Naive thymus-derived CD4-positive, alpha-beta T cell (primary cell): ENCODE measurements around the gene FOLR1. TPM values are rescaled to one million over a fixed set of nuclear protein-coding genes. Genes with fewer than 3 reads are reported as not detected.
"Not testable (repeated sequence)": the region's sequence is repeated elsewhere in the genome, so short reads cannot be mapped to it uniquely, and the experiment has no call there.

Experiments
- ATAC-seq: fragments of 150-1000 bp; cut with Tn5 transposase; 2 replicates; pipeline ENCODE4 v1.10.0; 2021; ENCODE audit warnings: mild to moderate bottlenecking, moderate library complexity
- CTCF ChIA-PET: fragments of 350-600 bp; sonication (Branson Sonifier 250); formaldehyde crosslinking; loops from one replicate; lab custom pipeline; 2021; ENCODE audit warnings: antibody characterized with exemption; lab: Charles Lee
- POLR2A ChIA-PET: fragments of 350-600 bp; sonication (Branson Sonifier 250); formaldehyde crosslinking; loops from one replicate; lab custom pipeline; 2021; ENCODE audit warnings: antibody characterized with exemption, inconsistent platforms; lab: Charles Lee
- DNase-seq, 9 donors: peaks; one replicate each; pipeline versions ENCODE4 v3.0.0 to v3.0.0-alpha.2; 2020 to 2022; ENCODE audit warnings: mixed read lengths in 1 of 9
- H3K27ac ChIP-seq: one replicate; pipeline ENCODE4 v1.7.0; 2013; ENCODE audit warnings: mild to moderate bottlenecking, low read depth, low read length, moderate library complexity
- H3K27me3 ChIP-seq, 2 donors: one replicate each; pipeline ENCODE4 v1.7.0; 2013; ENCODE audit warnings: low read length in 2 of 2, mild to moderate bottlenecking in 2 of 2, moderate library complexity in 2 of 2; ENCODE audit not compliant: control insufficient read depth in 2 of 2, insufficient read depth in 2 of 2
- H3K36me3 ChIP-seq, 3 experiments: 1 replicate in 2 of 3; 2 replicates in 1 of 3; pipeline ENCODE4 v1.7.0; 2013; ENCODE audit warnings: low read length in 3 of 3, mild to moderate bottlenecking in 3 of 3, moderate library complexity in 1 of 3; ENCODE audit not compliant: insufficient read depth in 3 of 3, control insufficient read depth in 2 of 3
- H3K4me1 ChIP-seq, 2 donors: one replicate each; pipeline ENCODE4 v1.7.0; 2013; ENCODE audit warnings: low read length in 2 of 2, mild to moderate bottlenecking in 2 of 2, moderate library complexity in 1 of 2; ENCODE audit not compliant: control insufficient read depth in 2 of 2, insufficient read depth in 2 of 2
- H3K4me3 ChIP-seq: 2 replicates; pipeline ENCODE4 v1.7.0; 2013; ENCODE audit warnings: mild to moderate bottlenecking, low read length
- H3K9me3 ChIP-seq, 3 experiments: 1 replicate in 2 of 3; 2 replicates in 1 of 3; pipeline ENCODE4 v1.7.0; 2013; ENCODE audit warnings: low read length in 3 of 3; ENCODE audit not compliant: control insufficient read depth in 2 of 3
- H3K27ac Mint-ChIP-seq, 9 donors: one replicate each; pipeline ENCODE4 v1.8.0; 2020 to 2022; ENCODE audit warnings: mixed read lengths in 9 of 9, mild to moderate bottlenecking in 8 of 9, moderate library complexity in 5 of 9, inconsistent platforms in 2 of 9
- H3K27me3 Mint-ChIP-seq, 5 donors: one replicate each; pipeline ENCODE4 v1.8.0; 2021 to 2022; ENCODE audit warnings: mixed read lengths in 5 of 5, mild to moderate bottlenecking in 1 of 5
- H3K36me3 Mint-ChIP-seq, 5 donors: one replicate each; pipeline ENCODE4 v1.8.0; 2020 to 2022; ENCODE audit warnings: mixed read lengths in 5 of 5, mild to moderate bottlenecking in 3 of 5, inconsistent platforms in 1 of 5
- H3K4me1 Mint-ChIP-seq, 7 donors: one replicate each; pipeline ENCODE4 v1.8.0; 2020 to 2022; ENCODE audit warnings: mixed read lengths in 7 of 7, mild to moderate bottlenecking in 3 of 7, inconsistent platforms in 1 of 7
- H3K4me3 Mint-ChIP-seq, 10 donors: one replicate each; pipeline ENCODE4 v1.8.0; 2020 to 2022; ENCODE audit warnings: mild to moderate bottlenecking in 10 of 10, mixed read lengths in 10 of 10, moderate library complexity in 6 of 10, inconsistent platforms in 2 of 10
- H3K9me3 Mint-ChIP-seq, 11 donors: one replicate each; pipeline ENCODE4 v1.8.0; 2020 to 2022; ENCODE audit warnings: mixed read lengths in 11 of 11, mild to moderate bottlenecking in 4 of 11, inconsistent platforms in 1 of 11, moderate library complexity in 1 of 11
- intact Hi-C, 2 donors: fragments of 100-400 bp; cut with micrococcal nuclease; formaldehyde crosslinking; loops; one replicate each; pipeline ENCODE4 v1.15.1; 2023
- polyA plus RNA-seq, 2 donors: library from polyadenylated mRNA; unstranded; fragments of 300-500 nt; fragmentation: Illumina TruSeq; gene quantifications; one replicate each; pipeline ENCODE4 v1.2.3, GENCODE V29; 2021
- total RNA-seq, 6 experiments: library from RNA in 5 of 6; stranded (reverse) in 5 of 6; gene quantifications; 1 replicate in 5 of 6; 2 replicates in 1 of 6; pipeline ENCODE4 v1.2.3 and lab custom pipeline; 2021 to 2026

FOLR1 gene
- total RNA-seq, result not detected
- not detected for polyA plus RNA-seq
- not detected for total RNA-seq (lab: John Stamatoyannopoulos, UW)

DNA sequence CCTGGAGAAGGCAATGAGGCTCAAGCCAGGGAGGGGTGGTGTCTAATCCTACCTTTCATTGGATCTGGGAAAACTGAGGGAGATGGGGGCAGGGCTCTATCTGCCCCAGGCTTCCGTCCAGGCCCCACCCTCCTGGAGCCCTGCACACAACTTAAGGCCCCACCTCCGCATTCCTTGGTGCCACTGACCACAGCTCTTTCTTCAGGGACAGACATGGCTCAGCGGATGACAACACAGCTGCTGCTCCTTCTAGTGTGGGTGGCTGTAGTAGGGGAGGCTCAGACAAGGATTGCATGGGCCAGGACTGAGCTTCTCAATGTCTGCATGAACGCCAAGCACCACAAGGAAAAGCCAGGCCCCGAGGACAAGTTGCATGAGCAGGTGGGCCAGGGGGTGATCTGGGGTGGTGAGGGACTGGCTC lies at the start of gene FOLR1:
Gene FOLR1 (plus strand): TSS at position 180 of the 421 bp plus-strand sequence. CDS start 34 bp downstream, at position 214.
- no peaks in the 10 kb centered on the region for H3K36me3 Mint-ChIP-seq
- Histone ChIP-seq H3K36me3 (no peaks in the 10 kb centered on the region), H3K4me3 (no peak within 1 kb of the TSS), H3K4me1 (no peaks in the 10 kb centered on the region), H3K9me3 (no peaks in the 10 kb centered on the region), H3K27me3 (no peaks in the 10 kb centered on the region), H3K27ac (no peak within 1 kb of the TSS)
- intact Hi-C loops, result no loop called here
- POLR2A ChIA-PET, result no interaction called here
- DNase-seq (no peak), ATAC-seq (no peak)
- peak within 1 kb of the TSS in 1 of 9 donors; percentile 51 for H3K27ac Mint-ChIP-seq
- H3K27me3 Mint-ChIP-seq, result peaks cover 0 to 4% (median 0%) of the 10 kb centered on the region in 5 donors
- CTCF ChIA-PET, result no interaction called here
- no peaks in the 10 kb centered on the region for H3K4me1 Mint-ChIP-seq
- no peaks in the 10 kb centered on the region for H3K9me3 Mint-ChIP-seq
- no peak within 1 kb of the TSS for H3K4me3 Mint-ChIP-seq

DNA sequence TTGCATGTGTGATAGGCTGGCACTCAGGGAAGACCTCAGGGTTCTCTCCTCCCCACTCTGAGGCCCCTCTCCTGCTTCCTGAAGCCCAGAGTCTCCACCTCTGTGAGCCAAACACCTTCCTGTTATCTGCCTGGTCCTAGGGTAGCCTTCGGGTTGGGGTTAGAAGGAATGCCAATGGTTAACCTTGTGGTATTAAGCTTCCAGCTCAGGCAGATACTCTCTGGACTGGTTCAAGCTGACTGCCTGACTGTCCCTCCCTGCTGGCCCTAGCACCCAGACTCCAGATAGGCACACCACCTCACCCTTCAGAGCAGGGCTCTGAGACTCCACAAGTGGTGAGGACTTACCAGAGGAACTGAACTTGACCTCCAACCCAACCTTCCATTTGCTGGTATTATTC lies 49.4 kb upstream of the FOLR1 start:
- H3K27ac ChIP-seq, H3K4me3 Mint-ChIP-seq, H3K4me3 ChIP-seq, H3K9me3 ChIP-seq, POLR2A ChIA-PET, intact Hi-C loops, H3K36me3 Mint-ChIP-seq, H3K9me3 Mint-ChIP-seq, H3K36me3 ChIP-seq, H3K27ac Mint-ChIP-seq, H3K27me3 ChIP-seq, DNase-seq, H3K4me1 ChIP-seq, ATAC-seq: not testable (repeated sequence)
- peaks cover 0 to 18% (median 3%) of the 10 kb centered on the region in 7 donors for H3K4me1 Mint-ChIP-seq
- CTCF ChIA-PET, result interaction anchor here (1.4 to 3.8 kb wide), 3 partner anchors 14 to 117 kb away, joined by 3 to 53 read pairs (median 9); no protein-coding TSS in a partner anchor
- H3K27me3 Mint-ChIP-seq, result peaks cover 3 to 15% (median 5%) of the 10 kb centered on the region in 5 donors

DNA sequence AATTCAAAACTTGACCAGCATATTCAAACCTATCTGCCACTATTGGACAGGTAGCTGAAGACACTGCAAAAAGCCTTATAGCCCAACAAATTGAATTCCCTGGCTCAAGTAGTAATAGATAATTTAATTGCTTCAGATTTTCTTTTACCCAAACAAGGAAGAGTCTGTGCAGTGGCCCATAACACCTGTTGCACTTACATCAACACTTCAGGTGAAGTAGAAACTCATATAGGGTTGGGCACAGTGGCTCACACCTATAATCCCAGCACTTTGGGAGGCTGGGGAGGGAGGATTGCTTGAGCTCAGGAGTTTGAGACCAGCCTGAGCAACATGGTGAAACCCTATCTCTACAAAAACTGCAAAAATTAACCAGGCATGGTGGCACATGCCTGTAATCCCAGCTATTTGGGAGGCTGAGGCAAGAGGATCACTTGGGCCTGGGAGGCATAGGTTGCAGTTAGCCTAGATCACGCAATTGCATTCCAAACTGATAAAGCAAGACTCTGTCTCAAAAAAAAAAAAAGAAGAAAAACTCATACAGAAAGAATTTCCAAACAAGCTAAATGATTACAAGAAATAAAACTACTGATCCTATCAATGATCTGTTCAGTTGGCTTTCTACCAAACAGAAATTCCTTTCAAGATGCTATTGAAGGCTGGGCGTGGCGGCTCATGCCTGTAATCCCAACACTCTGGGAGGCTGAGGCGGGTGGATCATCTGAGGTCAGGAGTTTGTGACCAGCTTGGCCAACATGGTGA lies 47.0 kb upstream of the FOLR1 start:
- no peak overlapping the region for H3K27ac ChIP-seq
- no peaks in the 10 kb centered on the region for H3K9me3 Mint-ChIP-seq
- H3K27ac Mint-ChIP-seq, result no peak overlapping the region
- no peak overlapping the region for H3K4me3 ChIP-seq
- ATAC-seq (no peak), DNase-seq (no peak)
- H3K4me1 ChIP-seq, result no peaks in the 10 kb centered on the region
- no peaks in the 10 kb centered on the region for H3K27me3 ChIP-seq
- intact Hi-C loops, result loop anchor here (1.0 kb wide), 5 partner anchors 54 to 286 kb away; no protein-coding TSS in a partner anchor
- ChIA-PET CTCF (interaction anchor here (0.7 to 3.8 kb wide), 14 partner anchors 9 to 286 kb away, joined by 3 to 53 read pairs (median 5); no protein-coding TSS in a partner anchor), POLR2A (interaction anchor here (0.6 to 1.0 kb wide), 2 partner anchors 78 to 120 kb away, joined by 3 read pairs; no protein-coding TSS in a partner anchor)
- no peaks in the 10 kb centered on the region for H3K36me3 ChIP-seq
- H3K27me3 Mint-ChIP-seq, result peaks cover 1 to 15% (median 4%) of the 10 kb centered on the region in 5 donors
- no peak overlapping the region for H3K4me3 Mint-ChIP-seq
- H3K36me3 Mint-ChIP-seq, result no peaks in the 10 kb centered on the region
- H3K9me3 ChIP-seq, result no peaks in the 10 kb centered on the region
- peaks cover 0 to 18% (median 3%) of the 10 kb centered on the region in 7 donors for H3K4me1 Mint-ChIP-seq

DNA sequence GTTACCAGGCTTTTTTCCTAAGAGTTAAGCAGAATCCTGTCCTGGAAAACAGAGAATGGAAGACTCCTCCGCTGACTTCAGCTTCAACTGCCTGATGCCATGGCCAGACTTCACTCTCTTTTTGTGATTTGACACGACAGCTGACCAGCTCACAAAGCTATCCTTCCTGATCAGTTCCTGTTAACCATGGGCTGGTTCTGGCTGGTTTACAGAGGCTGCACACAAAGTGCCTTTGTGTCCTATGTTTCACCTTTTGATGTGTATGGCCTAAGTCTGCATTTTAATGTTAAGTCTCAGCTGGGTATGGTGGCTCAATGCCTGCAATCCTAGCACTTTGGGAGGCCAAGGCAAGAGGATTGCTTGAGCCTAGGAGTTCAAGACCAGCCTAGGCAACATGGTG lies 45.3 kb upstream of the FOLR1 start:
- no peak for ATAC-seq
- Histone ChIP-seq H3K27ac (no peak overlapping the region), H3K27me3 (no peaks in the 10 kb centered on the region), H3K9me3 (no peaks in the 10 kb centered on the region), H3K4me3 (no peak overlapping the region), H3K36me3 (no peaks in the 10 kb centered on the region), H3K4me1 (no peaks in the 10 kb centered on the region)
- ChIA-PET CTCF (interaction anchor here (0.6 kb wide), 1 partner anchor 121 kb away, joined by 6 read pairs; no protein-coding TSS in a partner anchor), POLR2A (no interaction called here)
- Mint-ChIP-seq H3K4me1 (peaks cover 0 to 7% (median 3%) of the 10 kb centered on the region in 7 donors), H3K27ac (no peak overlapping the region), H3K4me3 (no peak overlapping the region), H3K36me3 (no peaks in the 10 kb centered on the region), H3K9me3 (no peaks in the 10 kb centered on the region), H3K27me3 (peaks cover 0 to 11% (median 4%) of the 10 kb centered on the region in 5 donors)
- DNase-seq, result no peak
- intact Hi-C loops, result no loop called here

DNA sequence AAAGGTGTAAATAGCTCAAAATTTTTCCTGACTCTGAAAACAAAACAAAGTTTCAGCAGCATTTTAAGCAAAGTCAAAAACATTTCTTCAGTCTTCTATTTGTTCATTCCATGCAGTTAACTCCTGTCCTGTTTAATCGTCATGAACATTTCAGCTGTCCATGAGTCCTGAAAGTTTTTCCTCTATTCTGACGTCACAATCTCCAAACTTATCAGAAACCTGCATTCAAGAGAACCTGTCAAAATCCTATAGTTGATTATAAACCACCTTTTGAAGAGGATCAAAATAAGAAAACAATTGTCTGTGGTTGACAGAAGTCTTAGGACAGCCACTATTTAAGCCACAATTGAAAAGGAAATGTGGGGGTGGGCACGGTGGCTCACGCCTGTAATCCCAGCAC lies 41.1 kb upstream of the FOLR1 start:
- ChIA-PET POLR2A (interaction anchor here (0.8 kb wide), 1 partner anchor 126 kb away, joined by 3 read pairs; no protein-coding TSS in a partner anchor), CTCF (no interaction called here)
- no peak for DNase-seq
- no peak overlapping the region for H3K27ac Mint-ChIP-seq
- intact Hi-C loops, result no loop called here
- no peak overlapping the region for H3K4me3 Mint-ChIP-seq
- H3K9me3 Mint-ChIP-seq, result no peaks in the 10 kb centered on the region
- ATAC-seq, result no peak
- Histone ChIP-seq H3K4me1 (no peaks in the 10 kb centered on the region), H3K4me3 (no peak overlapping the region), H3K9me3 (no peaks in the 10 kb centered on the region), H3K27ac (no peak overlapping the region), H3K27me3 (no peaks in the 10 kb centered on the region), H3K36me3 (no peaks in the 10 kb centered on the region)
- no peaks in the 10 kb centered on the region for H3K36me3 Mint-ChIP-seq
- H3K4me1 Mint-ChIP-seq, result no peaks in the 10 kb centered on the region
- peaks cover 0 to 12% (median 5%) of the 10 kb centered on the region in 5 donors for H3K27me3 Mint-ChIP-seq

DNA sequence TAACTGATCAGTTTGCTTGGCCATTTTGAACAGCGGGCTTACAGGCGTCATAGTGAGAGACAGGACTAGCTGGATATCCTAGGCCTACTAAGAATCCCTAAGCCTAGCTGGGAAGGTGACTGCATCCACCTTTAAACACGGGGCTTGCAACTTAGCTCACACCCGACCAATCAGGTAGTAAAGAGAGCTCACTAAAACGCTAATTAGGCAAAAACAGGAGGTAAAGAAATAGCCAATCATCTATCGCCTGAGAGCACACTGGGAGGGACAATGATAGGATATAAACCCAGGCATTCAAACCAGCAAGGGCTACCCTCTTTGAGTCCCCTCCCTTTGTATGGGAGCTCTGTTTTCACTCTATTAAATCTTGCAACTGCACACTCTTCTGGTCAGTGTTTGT lies 38.1 kb upstream of the FOLR1 start:
- H3K36me3 ChIP-seq, H3K36me3 Mint-ChIP-seq, H3K27me3 ChIP-seq, H3K4me1 Mint-ChIP-seq, ATAC-seq, POLR2A ChIA-PET, H3K27ac Mint-ChIP-seq, H3K9me3 Mint-ChIP-seq, H3K4me3 Mint-ChIP-seq, H3K9me3 ChIP-seq, H3K4me1 ChIP-seq, intact Hi-C loops, DNase-seq, H3K27ac ChIP-seq, H3K4me3 ChIP-seq: not testable (repeated sequence)
- CTCF ChIA-PET, result interaction anchor here (2.6 kb wide), 1 partner anchor 10 kb away, joined by 12 read pairs; no protein-coding TSS in a partner anchor
- H3K27me3 Mint-ChIP-seq, result peaks cover 0 to 16% (median 9%) of the 10 kb centered on the region in 5 donors
